DOHH2 (cell line): ENCODE measurements around the gene CTNNA2.

ENCODE experiments used
- H3F3A ChIP-seq: fragments of 200-600 bp; sonication (generic), shearing (Covaris generic); 2 replicates; pipeline ENCODE4 v1.6.0; 2016; ENCODE audit warnings: antibody characterized with exemption, mild to moderate bottlenecking; ENCODE audit not compliant: control insufficient read depth, insufficient read depth
- H3K27ac ChIP-seq: fragments of 200-600 bp; sonication (generic); 2 replicates; pipeline ENCODE4 v1.5.1; 2014; ENCODE audit warnings: low read depth, mild to moderate bottlenecking, low read length, moderate library complexity
- H3K27me3 ChIP-seq: fragments of 200-600 bp; sonication (generic); 2 replicates; pipeline ENCODE4 v1.6.1; 2014; ENCODE audit warnings: mild to moderate bottlenecking, low read length, mixed read lengths; ENCODE audit not compliant: control insufficient read depth
- H3K36me3 ChIP-seq: fragments of 200-600 bp; sonication (generic); 2 replicates; pipeline ENCODE4 v1.6.1; 2014; ENCODE audit warnings: mild to moderate bottlenecking, low read length, moderate library complexity, mixed read lengths; ENCODE audit not compliant: control insufficient read depth
- H3K4me1 ChIP-seq: fragments of 200-600 bp; sonication (generic); 2 replicates; pipeline ENCODE4 v1.6.1; 2014; ENCODE audit warnings: mild to moderate bottlenecking, low read length, mixed read lengths; ENCODE audit not compliant: control insufficient read depth
- H3K4me2 ChIP-seq: fragments of 200-600 bp; sonication (generic); 2 replicates; pipeline ENCODE4 v1.6.0; 2014; ENCODE audit warnings: mild to moderate bottlenecking, low read length, moderate library complexity
- H3K4me3 ChIP-seq: fragments of 200-600 bp; sonication (generic); 2 replicates; pipeline ENCODE4 v1.5.1; 2014; ENCODE audit warnings: mild to moderate bottlenecking, low read length, mixed read lengths
- H3K79me2 ChIP-seq: fragments of 200-600 bp; sonication (generic); 2 replicates; pipeline ENCODE4 v1.6.1; 2014; ENCODE audit warnings: mild to moderate bottlenecking, low read length, mixed read lengths; ENCODE audit not compliant: control insufficient read depth
- H3K9me2 ChIP-seq: fragments of 200-600 bp; sonication (generic); replicated peaks from 2 replicates; pipeline ENCODE4 v1.6.1; 2014; ENCODE audit warnings: mild to moderate bottlenecking, low read length, mixed read lengths; ENCODE audit not compliant: control insufficient read depth
- H3K9me3 ChIP-seq: fragments of 200-600 bp; sonication (generic); 2 replicates; pipeline ENCODE4 v1.6.1; 2014; ENCODE audit warnings: antibody characterized with exemption, low read length, mixed read lengths; ENCODE audit not compliant: control insufficient read depth, insufficient read depth
- H4K20me1 ChIP-seq: fragments of 200-600 bp; sonication (generic); 2 replicates; pipeline ENCODE4 v1.6.0; 2014; ENCODE audit warnings: low read depth, mild to moderate bottlenecking, antibody characterized with exemption, low read length, moderate library complexity; ENCODE audit not compliant: control insufficient read depth, insufficient read depth
- EZH2phosphoT487 ChIP-seq: fragments of 200-600 bp; sonication (generic); IDR thresholded peaks from 2 replicates; pipeline ENCODE4 v1.6.1; 2017; ENCODE audit warnings: borderline replicate concordance, mild to moderate bottlenecking, antibody characterized with exemption, low read length, moderate library complexity, mixed read lengths
- TF ChIP-seq, protein P1 (sequence below): fragments of 200-600 bp; sonication (generic); IDR thresholded peaks from one replicate; pipeline ENCODE4 v1.5.1; 2014; ENCODE audit warnings: antibody characterized with exemption, mild to moderate bottlenecking, low read depth, low read length; ENCODE audit not compliant: poor library complexity, severe bottlenecking

The CTNNA2 gene

DNA sequence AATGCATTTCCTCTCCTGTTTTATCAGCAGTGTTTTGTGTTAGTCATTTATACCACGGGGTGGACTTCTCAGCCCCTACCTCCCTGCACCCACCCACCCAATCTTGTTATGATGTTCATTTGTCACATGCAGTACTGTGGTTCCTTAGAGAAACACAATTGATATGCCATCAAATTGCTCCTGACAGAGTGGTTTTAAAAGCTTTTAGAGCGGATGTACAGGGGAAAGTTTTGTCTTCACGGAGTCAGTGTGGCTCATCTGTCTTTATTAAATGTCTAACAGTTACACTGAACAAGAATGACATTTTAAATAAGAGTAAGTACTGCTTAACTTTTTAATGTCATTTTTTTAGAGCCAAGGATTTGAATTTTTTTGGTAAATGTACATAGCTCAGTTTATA is 634.8 kb downstream of the CTNNA2 start:
- H3K4me2 ChIP-seq, result no peak overlapping the region
- no peaks in the 10 kb centered on the region for H3K36me3 ChIP-seq
- H3K9me2 ChIP-seq, result no peaks in the 10 kb centered on the region
- no peaks in the 10 kb centered on the region for H3F3A ChIP-seq
- H4K20me1 ChIP-seq, result no peaks in the 10 kb centered on the region
- no peak overlapping the region for H3K4me3 ChIP-seq
- no peaks in the 10 kb centered on the region for H3K79me2 ChIP-seq
- no peak for TF ChIP-seq EZH2phosphoT487
- TF ChIP-seq, protein P1, sequence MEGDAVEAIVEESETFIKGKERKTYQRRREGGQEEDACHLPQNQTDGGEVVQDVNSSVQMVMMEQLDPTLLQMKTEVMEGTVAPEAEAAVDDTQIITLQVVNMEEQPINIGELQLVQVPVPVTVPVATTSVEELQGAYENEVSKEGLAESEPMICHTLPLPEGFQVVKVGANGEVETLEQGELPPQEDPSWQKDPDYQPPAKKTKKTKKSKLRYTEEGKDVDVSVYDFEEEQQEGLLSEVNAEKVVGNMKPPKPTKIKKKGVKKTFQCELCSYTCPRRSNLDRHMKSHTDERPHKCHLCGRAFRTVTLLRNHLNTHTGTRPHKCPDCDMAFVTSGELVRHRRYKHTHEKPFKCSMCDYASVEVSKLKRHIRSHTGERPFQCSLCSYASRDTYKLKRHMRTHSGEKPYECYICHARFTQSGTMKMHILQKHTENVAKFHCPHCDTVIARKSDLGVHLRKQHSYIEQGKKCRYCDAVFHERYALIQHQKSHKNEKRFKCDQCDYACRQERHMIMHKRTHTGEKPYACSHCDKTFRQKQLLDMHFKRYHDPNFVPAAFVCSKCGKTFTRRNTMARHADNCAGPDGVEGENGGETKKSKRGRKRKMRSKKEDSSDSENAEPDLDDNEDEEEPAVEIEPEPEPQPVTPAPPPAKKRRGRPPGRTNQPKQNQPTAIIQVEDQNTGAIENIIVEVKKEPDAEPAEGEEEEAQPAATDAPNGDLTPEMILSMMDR, result no peak
- no peak overlapping the region for H3K27ac ChIP-seq
- H3K27me3 ChIP-seq, result no peaks in the 10 kb centered on the region
- H3K4me1 ChIP-seq, result no peaks in the 10 kb centered on the region
- no peaks in the 10 kb centered on the region for H3K9me3 ChIP-seq

DNA sequence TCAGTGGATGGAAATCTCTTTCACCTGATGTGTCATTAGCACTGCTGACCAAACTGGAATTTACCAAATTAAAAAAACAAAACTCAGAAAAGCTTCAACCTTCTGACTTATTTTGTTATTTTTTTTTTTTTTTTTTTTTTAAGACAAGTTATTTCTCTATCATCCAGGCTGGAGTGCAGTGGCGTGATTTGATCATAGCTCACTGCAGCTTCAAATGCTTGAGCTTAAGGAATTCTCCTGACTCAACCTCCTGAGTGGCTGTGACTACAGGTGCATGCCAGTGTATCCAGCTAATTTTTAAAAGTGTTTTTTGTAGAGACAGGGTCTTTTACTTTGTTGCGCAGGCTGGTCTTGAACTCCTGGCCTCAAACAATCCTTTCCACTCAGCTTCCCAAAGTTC is 636.1 kb downstream of the CTNNA2 start:
- H3K27ac ChIP-seq, result no peak overlapping the region
- H3K9me2 ChIP-seq, result no peaks in the 10 kb centered on the region
- H3K79me2 ChIP-seq, result no peaks in the 10 kb centered on the region
- H3K36me3 ChIP-seq, result no peaks in the 10 kb centered on the region
- TF ChIP-seq, protein P1, result no peak
- no peak for TF ChIP-seq EZH2phosphoT487
- H3K27me3 ChIP-seq, result no peaks in the 10 kb centered on the region
- H4K20me1 ChIP-seq, result no peaks in the 10 kb centered on the region
- H3K4me1 ChIP-seq, result no peaks in the 10 kb centered on the region
- H3K9me3 ChIP-seq, result no peaks in the 10 kb centered on the region
- no peak overlapping the region for H3K4me3 ChIP-seq
- no peaks in the 10 kb centered on the region for H3F3A ChIP-seq
- no peak overlapping the region for H3K4me2 ChIP-seq

DNA sequence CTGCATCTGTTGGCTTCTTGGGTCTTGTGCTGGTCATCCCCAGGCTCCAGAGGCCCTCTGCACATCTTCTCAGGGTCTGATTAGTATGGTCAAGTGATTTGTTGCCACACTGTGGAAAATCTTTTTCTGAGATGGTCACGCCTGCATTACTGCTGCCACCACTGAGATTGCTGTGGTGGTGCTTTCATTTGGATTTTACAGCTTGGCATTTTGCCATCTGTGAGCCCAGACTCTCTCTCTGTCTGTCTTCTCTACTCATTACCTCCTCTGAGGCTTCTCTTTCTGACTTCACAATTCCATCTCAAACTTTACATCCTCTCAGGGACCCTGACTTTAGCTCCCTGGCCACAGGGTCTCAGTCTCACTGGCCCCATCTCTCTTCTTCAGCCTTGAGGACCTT is 637.1 kb downstream of the CTNNA2 start:
- Histone ChIP-seq H3K36me3 (no peaks in the 10 kb centered on the region), H3K4me1 (no peaks in the 10 kb centered on the region), H3K79me2 (no peaks in the 10 kb centered on the region), H4K20me1 (no peaks in the 10 kb centered on the region), H3K27ac (no peak overlapping the region), H3K9me3 (no peaks in the 10 kb centered on the region), H3K4me3 (no peak overlapping the region), H3K27me3 (no peaks in the 10 kb centered on the region), H3F3A (no peaks in the 10 kb centered on the region), H3K4me2 (no peak overlapping the region), H3K9me2 (no peaks in the 10 kb centered on the region)
- TF ChIP-seq, protein P1, result no peak
- TF ChIP-seq EZH2phosphoT487, result no peak

DNA sequence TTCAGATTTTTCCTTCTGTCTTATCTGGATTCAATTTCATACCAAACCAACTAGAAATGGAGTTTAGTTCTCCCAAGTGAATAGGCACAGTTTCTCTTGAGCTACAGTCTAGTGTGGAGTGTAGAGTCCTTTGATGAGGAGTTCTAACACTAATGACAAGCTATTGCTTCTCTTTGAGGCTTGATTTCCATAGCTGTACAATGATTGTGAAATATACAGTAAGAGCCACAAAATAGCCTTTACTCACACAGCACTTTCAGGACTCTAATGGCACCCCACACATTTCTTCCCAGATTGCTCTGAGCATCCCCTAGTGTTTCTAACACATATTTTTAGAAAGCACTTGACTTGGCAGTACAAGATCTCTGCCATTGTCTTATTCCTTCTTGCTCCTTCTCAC is 638.4 kb downstream of the CTNNA2 start:
- Histone ChIP-seq H3F3A (no peaks in the 10 kb centered on the region), H3K4me3 (no peak overlapping the region), H3K27me3 (no peaks in the 10 kb centered on the region), H3K9me2 (no peaks in the 10 kb centered on the region), H3K79me2 (no peaks in the 10 kb centered on the region), H4K20me1 (no peaks in the 10 kb centered on the region), H3K4me1 (no peaks in the 10 kb centered on the region), H3K27ac (no peak overlapping the region), H3K4me2 (no peak overlapping the region), H3K9me3 (no peaks in the 10 kb centered on the region), H3K36me3 (no peaks in the 10 kb centered on the region)
- TF ChIP-seq EZH2phosphoT487, result no peak
- TF ChIP-seq, protein P1, result no peak
